Activated T-helper 1 cell treated with anti-CD3 and anti-CD28 coated beads, Interleukin-2, amount 50 U/mL, for 16 hours (primary cell): ENCODE data around the gene TAP1.
A peak's percentile ranks its signal among the peaks of the same experiment; 100 is the strongest.

ENCODE experiments used
- DNase-seq, 2 donors: peaks; one replicate each; pipeline ENCODE4 v3.0.0-alpha.2; 2020; ENCODE audit warnings: low read depth in 1 of 2, low spot score in 1 of 2

TAP1 gene

DNA sequence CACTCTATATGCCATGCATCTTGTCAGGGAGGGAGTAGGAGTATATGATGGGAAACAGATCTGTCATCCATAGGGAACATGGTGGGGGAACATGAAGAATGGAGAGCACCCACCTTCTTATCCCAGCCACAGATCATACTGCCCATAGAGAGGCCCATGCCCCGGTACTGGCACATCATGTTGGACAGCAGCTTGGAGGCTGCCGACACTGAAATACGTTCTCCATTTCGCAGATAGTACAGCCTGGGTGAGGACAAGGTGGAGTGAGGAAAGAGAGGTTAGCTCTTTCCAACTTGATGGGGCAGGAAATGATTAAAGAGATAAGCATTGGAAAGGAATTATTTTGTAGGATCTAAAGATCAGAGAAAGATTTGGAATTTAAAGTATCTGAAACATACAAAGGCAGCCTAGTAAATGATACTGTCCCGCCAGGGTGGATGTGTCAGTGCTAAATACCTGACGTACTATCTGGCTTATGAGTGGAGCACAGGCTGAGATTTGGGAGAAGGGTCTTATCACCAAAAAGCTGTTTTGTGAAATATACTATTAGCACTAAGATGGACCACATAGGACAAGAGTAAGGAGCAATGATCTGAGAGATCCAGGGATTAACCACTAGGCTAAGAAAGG lies 11.4 kb downstream of the TAP1 start:
- no peak for DNase-seq

DNA sequence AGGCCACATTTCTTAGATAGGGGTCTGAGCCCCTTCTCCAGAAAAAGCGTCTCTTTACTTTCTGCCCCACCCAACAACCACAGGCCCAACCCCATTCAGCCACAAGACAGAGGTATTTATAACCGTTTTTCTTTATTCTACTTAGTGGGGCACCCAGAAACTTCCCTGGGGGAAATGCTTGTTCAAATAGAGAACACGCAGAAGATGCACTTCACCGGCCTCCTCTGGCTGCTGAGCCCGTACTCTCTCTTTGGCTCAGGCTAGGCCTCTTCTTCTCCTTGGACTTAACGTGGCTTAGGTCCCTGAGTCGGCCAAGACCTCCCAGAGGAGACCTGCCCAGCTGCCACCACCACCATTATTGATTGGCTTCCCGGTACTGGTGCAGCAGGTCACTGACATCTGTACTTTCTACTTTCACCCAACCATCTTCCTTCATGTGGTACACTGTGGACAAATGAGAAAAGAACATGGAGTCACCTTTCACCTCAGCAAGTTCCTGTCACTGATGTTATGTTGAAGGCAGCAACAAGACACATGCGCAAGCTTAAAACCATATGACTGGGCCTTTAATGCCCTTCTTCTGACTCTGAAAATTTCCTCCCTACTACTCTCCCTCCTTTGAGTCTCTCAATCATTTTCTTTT lies 12.8 kb downstream of the TAP1 start:
- DNase-seq = no peak

DNA sequence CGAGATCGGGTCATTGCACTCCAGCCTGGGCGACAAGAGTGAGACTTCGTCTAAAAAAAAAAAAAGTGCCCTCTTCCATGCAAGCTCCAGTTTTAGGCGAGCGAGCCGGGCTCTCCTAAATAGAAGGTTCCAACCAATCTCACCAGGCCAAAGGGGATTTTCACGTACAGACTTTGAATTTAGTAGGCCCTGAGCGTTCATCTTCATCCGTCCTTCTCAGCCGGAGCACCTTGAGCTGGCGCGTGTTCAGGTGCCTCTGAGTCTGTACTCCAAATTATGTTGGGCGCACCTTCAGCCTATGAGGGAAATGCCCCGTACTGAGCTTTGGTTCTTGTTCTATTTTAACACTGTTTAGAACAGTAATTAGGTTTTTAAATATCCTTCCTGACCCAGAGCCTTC lies 14.1 kb downstream of the TAP1 start:
- DNase-seq = no peak

DNA sequence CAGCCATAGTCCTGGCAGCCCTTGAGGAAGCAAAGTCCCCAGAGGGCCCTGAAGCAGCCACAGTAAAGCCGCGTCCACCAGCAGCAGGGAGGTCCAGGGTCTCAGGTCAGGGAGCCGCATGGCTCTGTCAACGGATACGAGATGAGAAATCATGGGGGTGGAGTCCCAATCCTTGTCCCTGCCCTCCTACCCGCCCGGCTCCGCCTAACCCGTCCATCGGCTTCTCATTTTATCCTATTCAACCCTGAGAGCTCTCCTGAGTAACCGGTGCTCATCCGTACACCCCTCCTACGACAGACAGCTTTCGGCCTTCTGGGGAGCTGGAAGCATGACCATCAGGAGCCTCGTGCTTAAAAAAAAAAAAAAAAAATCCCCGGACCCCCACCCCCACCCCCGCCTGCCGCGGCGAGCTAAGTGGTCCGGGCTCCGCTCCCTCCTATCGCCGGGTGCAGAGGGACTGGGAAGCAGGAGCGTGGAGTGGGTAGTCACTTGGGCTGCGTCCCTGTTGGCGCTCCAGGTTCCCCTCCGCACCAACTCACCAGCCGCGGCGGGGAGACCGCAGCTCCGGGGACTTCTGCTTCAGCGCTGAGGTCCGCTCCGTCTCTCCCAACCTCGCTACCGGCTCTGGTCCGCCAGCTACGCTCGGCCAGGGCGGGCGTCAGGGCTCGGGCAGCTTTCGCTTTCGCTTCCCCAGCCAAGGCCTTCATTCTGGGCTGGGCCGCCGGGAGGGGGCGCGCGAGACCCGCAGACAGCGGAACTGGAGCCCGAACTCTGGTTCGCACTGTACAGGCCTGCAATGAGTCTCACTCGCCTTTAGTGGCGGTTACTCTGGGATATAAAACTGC lies 15.2 kb downstream of the TAP1 start, which contains the start of gene TAP2:
Gene TAP2, minus strand, starts transcription at position 626 of the 845 bp plus-strand sequence. Its CDS starts 506 bp downstream, at position 120.
- DNase-seq = peak; percentile 97 to 98

DNA sequence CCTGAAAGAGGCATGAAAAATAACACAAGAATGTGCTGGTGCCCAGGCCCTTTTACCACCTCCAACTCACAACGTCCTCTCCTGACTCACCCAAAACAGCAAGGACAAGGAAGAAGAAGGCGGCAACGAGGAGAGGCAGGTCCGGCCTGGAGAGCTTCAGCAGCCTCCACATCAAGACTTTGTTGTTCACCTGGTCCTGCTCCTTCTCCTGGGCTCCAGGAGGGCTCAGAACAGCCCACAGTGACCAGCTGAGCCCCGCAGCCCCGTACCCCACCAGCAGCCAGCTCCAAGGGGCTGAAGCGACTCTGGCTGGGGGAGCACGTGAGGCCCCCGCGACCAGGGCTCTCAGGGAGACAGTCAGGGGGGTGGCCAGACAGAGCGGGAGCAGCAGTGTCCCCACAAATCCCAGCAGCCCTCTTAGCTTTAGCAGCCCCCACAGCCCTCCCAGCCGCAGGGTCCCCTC lies 15.8 kb downstream of the TAP1 start:
- no peak for DNase-seq

DNA sequence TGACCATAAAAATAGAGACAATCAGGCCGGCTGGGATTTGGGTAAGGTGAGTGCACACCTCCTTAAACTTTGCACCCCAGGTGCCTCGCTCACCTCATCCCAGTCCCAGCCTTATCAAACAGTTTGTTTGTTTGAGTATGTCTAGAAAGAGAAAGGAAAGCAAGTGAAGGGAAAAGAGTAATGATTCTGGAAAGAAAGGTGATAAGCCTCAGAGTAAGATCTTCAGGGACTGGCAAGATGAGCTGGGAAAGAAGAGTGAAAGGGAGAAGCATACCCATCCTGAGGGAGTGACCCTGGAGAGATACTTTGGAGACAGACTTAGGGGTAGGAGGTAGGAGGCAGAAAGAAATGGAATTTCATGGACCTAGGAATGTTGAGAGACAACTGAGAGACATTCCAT lies 16.6 kb downstream of the TAP1 start:
- DNase-seq = no peak

DNA sequence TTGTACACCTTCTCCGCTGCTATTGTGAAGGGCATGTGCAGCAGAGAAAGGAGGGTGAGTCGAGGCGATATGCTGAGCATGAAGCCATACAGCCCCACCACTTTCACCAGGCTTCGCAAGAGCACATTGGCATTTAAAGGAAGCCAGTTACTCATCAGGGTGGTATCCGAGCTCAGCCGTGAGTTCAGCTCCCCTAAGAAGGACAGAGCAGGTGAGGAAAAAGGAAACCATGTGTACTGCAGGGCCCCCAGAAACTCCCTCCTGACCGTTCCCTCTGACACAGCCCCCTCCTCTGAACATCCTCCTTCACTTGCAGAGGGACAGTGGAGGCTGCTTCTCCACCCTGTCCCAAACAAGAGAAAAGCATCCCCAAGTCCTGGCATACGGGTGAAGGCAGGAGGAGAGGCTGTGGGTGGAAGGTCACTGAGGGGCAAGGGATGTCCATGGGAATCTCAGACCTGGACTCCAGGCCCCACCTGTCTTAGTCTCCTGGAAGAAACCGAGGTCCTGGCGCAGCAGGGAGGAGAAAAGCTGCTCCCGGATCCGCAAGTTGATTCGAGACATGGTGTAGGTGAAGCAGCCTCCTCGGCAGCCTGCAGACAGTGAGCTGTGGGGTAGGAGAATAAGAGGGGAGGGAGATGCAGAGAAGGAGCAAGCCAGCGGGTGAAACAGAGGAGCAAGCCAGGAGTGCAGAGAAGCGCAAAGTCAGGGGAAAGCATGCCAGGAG lies 18.2 kb downstream of the TAP1 start:
- DNase-seq = no peak

DNA sequence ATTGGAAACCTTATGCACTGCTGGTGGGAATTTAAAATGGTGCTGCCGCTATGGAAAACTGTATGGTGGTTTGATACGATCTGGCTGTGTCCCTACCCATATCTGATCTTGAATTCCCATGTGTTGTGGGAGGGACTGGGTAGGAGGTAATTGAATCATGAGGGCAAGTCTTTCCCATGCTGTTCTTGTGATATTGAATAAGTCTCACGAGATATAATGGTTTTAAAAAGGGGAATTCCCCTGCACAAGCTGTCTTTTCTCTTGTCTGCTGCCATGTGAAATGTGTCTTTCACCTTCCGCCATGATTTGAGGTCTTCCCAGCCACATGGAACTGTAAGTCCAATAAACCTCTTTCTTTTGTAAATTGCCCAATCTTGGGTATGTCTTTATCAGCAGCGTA lies 19.8 kb downstream of the TAP1 start:
- no peak for DNase-seq

DNA sequence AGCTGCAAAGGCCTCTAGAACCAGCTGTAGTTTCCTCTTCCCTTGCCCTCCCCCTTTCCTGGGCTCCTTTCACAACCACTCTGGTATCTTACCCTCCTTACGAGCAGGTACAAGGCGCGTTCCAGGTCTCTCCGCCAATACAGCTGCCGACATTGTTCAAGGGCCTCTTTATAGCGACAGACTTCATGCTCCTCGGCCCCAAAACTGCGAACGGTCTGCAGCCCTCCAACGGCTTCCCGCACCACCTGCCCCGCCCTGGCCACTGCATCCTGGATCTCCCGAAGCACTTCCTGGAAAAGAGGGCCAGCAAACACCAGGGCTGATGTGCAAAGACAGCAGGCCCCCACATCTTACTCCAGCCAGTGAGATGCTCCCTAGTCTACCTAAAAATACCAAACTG lies 21.0 kb downstream of the TAP1 start:
- DNase-seq = no peak

DNA sequence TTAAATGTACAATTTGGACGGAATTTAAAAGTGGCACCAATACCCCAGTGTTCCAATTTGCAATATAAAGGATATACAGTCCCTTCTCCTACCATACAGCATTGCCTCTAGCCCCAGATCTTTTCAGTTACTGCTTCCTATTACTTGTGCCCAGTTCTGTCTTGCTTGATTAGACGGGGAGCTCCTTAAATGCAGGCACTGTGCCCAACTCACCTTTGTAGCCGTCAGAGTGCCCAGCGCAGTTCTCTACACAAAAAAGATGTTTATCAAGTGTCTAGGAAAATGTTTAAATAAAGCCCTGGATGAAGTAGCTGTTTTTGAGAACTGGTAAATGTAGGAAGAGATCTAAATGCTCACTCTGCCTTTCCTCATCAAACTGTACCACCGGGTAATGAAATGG lies 22.6 kb downstream of the TAP1 start:
- no peak for DNase-seq

DNA sequence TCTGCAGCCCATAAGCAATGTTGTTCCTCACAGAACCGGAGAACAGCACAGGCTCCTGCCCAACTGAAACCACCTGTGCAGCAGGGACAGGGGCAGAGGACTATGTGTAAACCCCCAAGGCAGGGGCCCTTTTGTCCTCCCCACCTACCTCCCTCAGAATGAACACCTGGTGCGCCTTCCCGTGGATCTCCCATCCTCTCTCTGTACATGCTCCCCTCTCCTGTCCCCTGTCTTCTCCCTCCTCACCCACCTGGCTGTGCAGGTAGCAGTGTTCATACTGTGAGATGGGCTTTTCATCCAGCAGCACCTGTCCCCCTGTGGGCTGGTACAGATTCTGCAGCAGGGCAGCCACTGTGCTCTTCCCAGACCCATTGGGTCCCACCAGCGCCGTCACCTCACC lies 23.5 kb downstream of the TAP1 start:
- no peak for DNase-seq

DNA sequence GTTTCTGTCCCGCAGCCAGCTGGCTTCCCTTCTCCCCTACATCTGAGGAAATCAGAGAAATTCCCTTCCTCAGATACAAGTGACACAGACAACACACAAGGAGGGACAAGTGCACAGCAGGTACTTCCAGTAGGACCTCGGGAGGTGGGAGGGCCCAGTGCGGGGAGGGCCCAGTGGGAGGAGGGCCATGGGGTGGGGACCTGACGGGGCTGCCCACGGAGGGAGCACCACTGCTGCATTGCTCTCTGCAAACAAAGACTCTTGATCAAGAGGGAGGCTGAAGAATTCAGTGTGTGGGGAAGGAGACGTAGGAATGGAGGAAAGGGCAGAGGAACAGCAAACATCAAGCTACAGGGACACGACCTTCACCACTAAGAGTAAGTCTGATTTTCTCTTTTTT lies 24.0 kb downstream of the TAP1 start:
- DNase-seq = no peak

DNA sequence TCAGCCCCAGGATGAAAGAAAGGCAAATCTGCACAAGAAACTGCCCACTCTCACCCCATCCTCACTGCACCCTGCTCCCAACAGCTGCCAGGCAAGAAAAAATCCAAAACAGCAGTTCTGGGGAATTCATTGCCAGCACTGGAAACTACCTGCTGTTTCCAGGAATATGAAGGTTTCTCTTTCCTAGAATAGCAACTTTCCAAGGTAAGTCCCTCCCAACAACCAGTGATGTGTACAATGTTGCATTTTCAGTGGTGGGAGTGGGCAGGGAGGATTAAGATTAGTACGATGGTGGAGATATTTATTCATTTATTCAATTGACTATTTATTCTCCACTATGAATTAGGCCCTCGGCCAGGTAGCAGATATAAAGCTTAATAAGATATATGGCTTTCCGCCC lies 26.5 kb downstream of the TAP1 start:
- DNase-seq = no peak

DNA sequence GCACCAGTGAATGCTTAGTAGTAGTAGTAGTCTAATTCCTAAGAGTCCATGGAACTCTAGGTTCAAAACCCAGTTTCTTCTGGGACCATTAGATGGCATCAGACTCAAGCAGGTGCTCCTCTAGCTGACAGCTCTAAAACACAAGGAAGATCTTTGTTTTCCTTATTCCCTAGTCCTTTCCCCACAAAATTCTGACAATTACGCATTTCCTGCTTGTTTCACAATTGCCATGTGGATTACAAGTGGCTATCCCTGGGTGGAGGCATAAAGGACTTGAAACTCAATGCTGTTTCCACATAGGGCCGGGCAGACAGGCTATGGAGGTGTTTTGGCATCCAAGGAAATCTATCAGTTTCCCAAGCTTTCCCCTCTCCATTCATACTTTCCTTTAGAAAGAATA lies 27.5 kb downstream of the TAP1 start:
- DNase-seq = no peak

DNA sequence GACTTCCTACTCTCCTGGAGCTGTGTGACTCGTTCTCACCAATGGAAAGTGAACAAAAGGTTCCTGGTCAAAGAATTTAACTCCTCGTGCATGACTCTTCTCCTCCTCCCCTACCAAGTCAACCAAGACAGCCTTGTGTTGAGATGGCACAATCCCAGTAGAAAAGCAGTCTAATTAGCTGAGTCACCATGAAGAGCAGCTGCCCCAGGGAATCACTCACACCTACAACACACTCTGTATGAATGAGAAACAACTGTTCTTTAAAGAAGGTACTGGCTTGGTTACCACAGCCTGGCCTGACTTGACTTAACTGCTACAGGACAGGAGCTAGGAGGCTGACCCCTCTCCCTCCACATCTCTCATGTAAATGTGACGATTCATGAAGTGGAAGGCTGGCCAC lies 33.8 kb downstream of the TAP1 start:
- no peak for DNase-seq

DNA sequence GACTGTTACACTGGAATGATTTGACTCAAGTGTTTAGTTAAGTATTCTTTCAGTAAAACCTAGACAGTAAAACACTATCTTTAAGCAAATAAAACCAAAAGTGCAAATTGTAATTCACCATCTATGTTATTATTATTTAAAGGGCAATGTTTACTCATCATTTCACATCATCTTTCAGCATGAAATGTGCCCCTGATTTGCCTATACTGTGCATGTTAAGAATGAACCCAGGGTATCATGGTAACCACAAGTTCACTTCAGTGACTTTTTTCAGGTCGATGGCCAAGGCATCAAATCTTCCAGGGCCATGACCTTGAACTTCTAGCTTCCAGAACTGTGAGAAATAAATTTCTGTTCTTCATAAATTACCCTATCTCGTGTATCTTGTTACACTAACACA lies 34.6 kb downstream of the TAP1 start:
- DNase-seq = no peak

DNA sequence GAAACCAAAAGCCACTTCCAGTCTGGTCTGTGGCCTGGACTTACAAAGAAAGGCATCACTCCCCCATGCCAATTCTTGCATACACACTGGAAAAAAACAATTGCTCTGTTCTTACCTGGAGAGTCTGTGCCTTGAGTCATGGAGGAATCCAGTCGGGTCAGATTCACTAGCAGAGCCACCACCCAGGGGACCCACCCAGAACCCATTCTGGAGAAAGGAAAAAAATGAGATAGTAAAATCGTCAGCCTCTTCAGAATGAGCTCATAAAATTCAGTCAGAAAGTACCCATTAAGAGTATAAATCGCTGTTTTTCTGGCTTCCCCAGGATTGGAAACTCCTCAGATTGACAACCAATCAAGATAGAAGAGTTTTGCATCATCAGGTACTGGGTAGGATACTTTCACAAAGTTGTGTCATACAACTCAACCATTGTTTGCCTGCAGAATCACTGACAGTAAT lies 36.7 kb downstream of the TAP1 start, which contains the start of gene HLA-DOB:
Gene HLA-DOB, minus strand, starts transcription at position 257 of the 459 bp plus-strand sequence. Its CDS starts 51 bp downstream, at position 206.
- DNase-seq = no peak

DNA sequence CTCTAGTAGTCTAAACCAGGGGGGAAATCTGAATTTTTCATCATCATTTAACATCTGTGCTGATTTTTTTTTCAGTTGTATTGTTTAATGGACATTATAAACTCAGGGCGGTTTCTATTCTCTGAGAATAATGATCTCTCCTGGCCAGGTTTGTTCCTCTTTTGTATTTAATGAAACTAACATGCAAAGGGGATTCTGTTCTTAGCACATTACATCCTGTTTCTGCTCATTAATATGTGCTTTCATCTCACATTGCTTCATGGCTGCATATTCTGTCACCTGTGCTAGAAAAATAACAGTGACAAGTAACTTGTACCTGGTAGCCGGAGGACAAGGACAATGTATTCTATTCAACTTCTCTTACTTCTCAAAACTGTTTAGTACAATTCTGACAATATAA lies 37.5 kb downstream of the TAP1 start:
- no peak for DNase-seq

DNA sequence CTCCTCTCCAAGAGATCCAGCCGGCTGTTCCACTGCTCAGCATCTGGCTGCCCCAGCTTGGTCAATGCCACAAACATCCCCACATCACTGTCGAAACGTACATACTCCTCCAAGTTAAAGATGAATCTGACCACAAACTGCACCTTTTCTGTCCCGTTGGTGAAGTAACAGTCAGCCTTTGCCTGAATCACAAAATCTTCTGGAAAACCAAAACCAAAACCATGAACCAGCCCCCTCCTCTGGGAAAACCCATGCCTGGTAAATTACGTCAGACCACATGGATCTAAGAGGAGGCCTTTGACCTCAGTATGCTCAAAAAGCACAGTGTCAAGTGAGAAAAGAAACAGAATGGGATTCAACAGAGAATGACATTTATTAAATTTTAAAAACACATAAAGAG lies 38.4 kb downstream of the TAP1 start:
- DNase-seq = no peak

DNA sequence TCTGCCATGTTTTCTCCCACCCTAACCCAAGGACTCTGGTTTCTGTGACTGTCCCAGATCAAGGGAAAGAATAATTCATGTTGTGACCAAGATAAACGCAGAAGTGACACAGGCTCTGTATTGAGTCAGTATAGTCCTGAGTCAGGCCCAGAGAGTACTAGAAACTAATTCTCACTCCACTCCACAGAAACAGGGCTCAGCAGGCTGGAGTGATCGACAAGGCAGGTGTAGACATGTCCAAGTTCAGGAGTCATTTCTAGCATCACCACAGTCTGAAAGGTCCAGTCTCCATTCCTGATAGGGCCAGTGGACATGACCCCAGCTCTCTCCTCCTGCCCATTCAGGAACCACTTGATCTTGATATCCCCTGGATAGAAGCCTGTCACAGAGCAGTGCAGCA lies 39.4 kb downstream of the TAP1 start:
- no peak for DNase-seq

DNA sequence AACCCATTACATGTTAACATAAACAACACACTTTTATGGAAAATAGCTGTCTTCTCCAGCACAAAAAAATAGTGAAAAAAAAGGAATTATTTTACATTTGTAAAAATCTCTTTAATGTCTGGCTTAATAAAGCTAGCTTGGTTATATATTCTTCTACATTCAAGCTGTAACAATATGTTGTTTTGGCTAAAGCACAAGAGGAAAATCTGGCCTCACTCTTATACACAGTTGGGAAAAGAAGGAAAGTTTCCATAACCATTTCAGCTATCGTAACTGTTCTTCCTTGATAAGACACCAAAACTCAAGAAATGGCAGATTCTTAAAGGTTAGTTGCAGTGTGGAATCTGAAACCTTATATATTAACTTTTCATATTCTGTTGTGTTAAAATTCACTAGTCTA lies 44.3 kb downstream of the TAP1 start:
- DNase-seq = no peak
